Testis (tissue), 3 donors: ENCODE results near the gene CEMIP. TPM values are rescaled to one million over a fixed set of nuclear protein-coding genes. Genes with fewer than 3 reads are reported as not detected.

Experiments
- DNase-seq: peaks from one replicate; pipeline ENCODE4 v3.0.0-alpha.2; 2019
- H3K27ac ChIP-seq, 2 donors: fragments of 200-600 bp; sonication (generic); one replicate each; pipeline ENCODE4 v1.5.1; 2019
- H3K27me3 ChIP-seq: fragments of 200-600 bp; sonication (generic); one replicate; pipeline ENCODE4 v1.5.1; 2019
- H3K36me3 ChIP-seq: fragments of 200-600 bp; sonication (generic); one replicate; pipeline ENCODE4 v1.5.1; 2017; ENCODE audit warnings: low read depth; ENCODE audit errors: missing control alignments
- H3K4me1 ChIP-seq: fragments of 200-600 bp; sonication (generic); one replicate; pipeline ENCODE4 v1.5.1; 2019
- H3K4me3 ChIP-seq, 2 donors: fragments of 200-600 bp; sonication (generic); one replicate each; pipeline ENCODE4 v1.5.1; 2017 to 2019
- H3K9me3 ChIP-seq: fragments of 200-600 bp; sonication (generic); one replicate; pipeline ENCODE4 v1.5.1; 2017
- POLR2A ChIP-seq: fragments of 450-650 bp; IDR thresholded peaks from one replicate; pipeline ENCODE4 v1.6.1; 2017; ENCODE audit warnings: antibody characterized with exemption, mild to moderate bottlenecking, moderate library complexity
- WGBS, 2 donors: methylation state at CpG; one replicate each; pipeline ENCODE4 v1.1.5; 2018; 5-methylcytosine and 5-hydroxymethylcytosine counted together
- intact Hi-C: fragments of 100-400 bp; cut with DNase I; formaldehyde crosslinking; loops from one replicate; pipeline ENCODE4 v1.15.1; 2023; ENCODE audit warnings: low total_unique reads
- polyA plus RNA-seq: library from polyadenylated mRNA; stranded (reverse); fragments of 350-450 nt; fragmentation: Illumina TruSeq; extraction: RNeasy Lipid Tissue Mini Kit (QIAGEN cat#74804); gene quantifications from one replicate; pipeline ENCODE4 v1.2.3, GENCODE V29; 2014; ENCODE audit warnings: low read depth, low replicate concordance; ENCODE audit not compliant: insufficient read depth
- total RNA-seq, 2 donors: library from RNA; depleted of rRNA; stranded (reverse); fragments of >200 nt; gene quantifications; one replicate each; pipeline ENCODE4 v1.2.3, GENCODE V29; 2016
- TF ChIP-seq, protein P1 (sequence below), 3 experiments: fragments of 450-650 bp in 2 of 3; fragments of 200-600 bp in 1 of 3; sonication (generic) in 1 of 3; IDR thresholded peaks; one replicate each; pipeline ENCODE4 v1.5.1; 2016 to 2019; ENCODE audit warnings: antibody characterized with exemption in 3 of 3, mild to moderate bottlenecking in 2 of 3, moderate library complexity in 1 of 3

CEMIP gene
- total and polyA plus RNA-seq, 3 donors from 2014 or later: 7.5 to 21.5 (median 8.3) TPM

DNA sequence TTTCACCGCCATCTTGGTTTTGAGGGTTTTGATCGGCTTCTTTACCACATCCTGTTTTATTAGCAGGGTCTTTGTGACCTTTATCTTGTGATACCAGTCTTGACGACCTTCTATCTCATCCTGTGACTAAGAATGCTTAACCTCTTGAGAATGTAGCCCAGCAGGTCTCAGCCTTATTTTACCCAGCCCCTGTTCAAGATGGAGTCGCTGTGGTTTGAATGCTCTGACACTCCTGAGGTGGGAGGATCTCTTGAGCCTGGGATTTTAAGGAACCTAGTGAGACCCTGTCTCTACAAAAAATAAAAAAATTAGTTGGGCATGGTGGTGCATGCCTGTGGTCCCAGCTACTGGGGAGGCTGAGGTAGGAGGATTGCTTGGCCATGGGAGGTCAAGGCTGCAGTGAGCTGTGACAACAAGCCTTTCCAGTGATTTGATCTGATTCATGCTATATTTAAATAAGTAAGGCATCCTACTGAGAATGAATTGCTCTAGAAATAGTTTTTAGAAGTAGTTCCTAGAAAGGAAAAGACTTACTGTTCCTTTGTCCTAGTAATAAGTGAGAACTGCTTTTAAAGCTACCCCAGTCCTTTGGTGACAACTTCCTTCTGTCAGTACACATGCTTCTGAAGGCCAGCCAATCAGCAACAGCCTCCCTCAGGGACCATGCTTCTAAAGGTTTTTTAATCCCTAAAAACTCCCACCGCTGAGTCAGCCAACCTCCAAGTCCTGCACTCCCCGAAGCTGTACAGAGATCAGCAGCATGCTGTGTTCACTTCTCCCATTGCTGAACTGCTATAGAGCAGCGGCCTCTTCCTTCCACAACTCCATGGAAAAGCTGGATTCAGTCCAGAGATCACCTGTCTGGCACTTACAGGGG lies 9.1 kb upstream of the CEMIP start:
- H3K36me3 ChIP-seq: no peaks in the 10 kb centered on the region
- no peaks in the 10 kb centered on the region for H3K9me3 ChIP-seq
- intact Hi-C loops: no loop called here
- H3K4me3 ChIP-seq: no peak overlapping the region
- H3K27me3 ChIP-seq: no peaks in the 10 kb centered on the region
- no peaks in the 10 kb centered on the region for H3K4me1 ChIP-seq
- TF ChIP-seq, protein P1, sequence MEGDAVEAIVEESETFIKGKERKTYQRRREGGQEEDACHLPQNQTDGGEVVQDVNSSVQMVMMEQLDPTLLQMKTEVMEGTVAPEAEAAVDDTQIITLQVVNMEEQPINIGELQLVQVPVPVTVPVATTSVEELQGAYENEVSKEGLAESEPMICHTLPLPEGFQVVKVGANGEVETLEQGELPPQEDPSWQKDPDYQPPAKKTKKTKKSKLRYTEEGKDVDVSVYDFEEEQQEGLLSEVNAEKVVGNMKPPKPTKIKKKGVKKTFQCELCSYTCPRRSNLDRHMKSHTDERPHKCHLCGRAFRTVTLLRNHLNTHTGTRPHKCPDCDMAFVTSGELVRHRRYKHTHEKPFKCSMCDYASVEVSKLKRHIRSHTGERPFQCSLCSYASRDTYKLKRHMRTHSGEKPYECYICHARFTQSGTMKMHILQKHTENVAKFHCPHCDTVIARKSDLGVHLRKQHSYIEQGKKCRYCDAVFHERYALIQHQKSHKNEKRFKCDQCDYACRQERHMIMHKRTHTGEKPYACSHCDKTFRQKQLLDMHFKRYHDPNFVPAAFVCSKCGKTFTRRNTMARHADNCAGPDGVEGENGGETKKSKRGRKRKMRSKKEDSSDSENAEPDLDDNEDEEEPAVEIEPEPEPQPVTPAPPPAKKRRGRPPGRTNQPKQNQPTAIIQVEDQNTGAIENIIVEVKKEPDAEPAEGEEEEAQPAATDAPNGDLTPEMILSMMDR (IDR thresholded peaks at IDR 0.05): no peak
- no peak for TF ChIP-seq POLR2A
- no peak overlapping the region for H3K27ac ChIP-seq
- 85 to 87% methylated on average over 7 of the region's 7 CpGs for WGBS, 2 donors
- DNase-seq: no peak

DNA sequence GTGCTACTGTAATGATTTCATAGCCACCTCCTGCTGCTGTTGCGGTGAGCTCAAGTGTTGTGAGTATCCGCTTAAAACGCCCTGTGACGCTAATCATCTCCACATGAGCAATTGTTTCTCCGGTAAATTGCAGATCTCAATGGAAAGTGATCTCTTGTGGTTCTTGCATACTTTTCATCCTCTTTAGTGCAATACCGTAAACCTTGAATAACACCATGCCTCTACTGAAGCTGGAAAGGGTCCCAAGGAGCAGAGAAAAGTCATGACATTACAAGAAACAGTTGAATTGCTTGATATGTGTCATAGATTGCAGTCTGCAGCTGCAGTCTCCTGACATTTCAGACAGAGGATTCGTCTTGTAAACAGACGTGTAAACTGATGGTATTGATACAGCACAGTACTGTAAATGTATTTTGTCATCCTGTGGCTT lies 6.0 kb upstream of the CEMIP start:
- Histone ChIP-seq H3K9me3 (no peaks in the 10 kb centered on the region), H3K27me3 (no peaks in the 10 kb centered on the region), H3K36me3 (no peaks in the 10 kb centered on the region), H3K4me1 (no peaks in the 10 kb centered on the region), H3K27ac (no peak overlapping the region), H3K4me3 (no peak overlapping the region)
- WGBS, 2 donors: 82 to 84% methylated on average over 8 of the region's 8 CpGs
- DNase-seq: no peak
- TF ChIP-seq, protein P1 (IDR thresholded peaks at IDR 0.05): no peak
- TF ChIP-seq POLR2A: no peak
- intact Hi-C loops: no loop called here

DNA sequence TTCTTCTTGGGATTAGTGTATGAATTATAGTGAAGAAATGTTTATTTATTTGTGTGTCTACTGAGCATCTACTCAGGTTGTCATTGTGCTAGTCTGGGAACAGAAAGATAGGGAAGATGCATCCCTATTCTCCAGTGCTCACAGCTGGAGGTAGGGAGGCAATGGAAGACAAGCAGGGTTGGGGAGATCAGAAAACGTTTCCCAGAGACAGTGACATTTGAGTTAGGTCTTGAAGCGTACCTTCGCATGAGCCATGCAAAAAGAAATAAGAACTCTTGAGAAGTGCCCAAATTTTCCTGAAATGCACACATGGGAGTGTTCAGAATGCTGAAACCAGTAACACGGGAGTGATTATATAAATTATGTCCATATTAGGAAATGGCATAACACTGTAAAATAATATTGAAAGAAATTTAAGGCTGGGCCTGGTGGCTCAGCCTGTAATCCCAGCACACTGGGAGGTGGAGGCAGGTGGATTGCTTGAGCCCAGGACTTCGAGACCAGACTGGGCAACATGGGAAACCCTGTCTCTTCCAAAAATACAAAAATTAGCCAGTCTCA lies 5.3 kb upstream of the CEMIP start:
- intact Hi-C loops: no loop called here
- no peak overlapping the region for H3K27ac ChIP-seq
- H3K36me3 ChIP-seq: no peaks in the 10 kb centered on the region
- TF ChIP-seq POLR2A: no peak
- TF ChIP-seq, protein P1 (IDR thresholded peaks at IDR 0.05): no peak
- no peak for DNase-seq
- H3K27me3 ChIP-seq: no peaks in the 10 kb centered on the region
- WGBS, 2 donors: 79 to 80% methylated on average over 5 of the region's 5 CpGs
- no peaks in the 10 kb centered on the region for H3K9me3 ChIP-seq
- no peak overlapping the region for H3K4me3 ChIP-seq
- no peaks in the 10 kb centered on the region for H3K4me1 ChIP-seq

DNA sequence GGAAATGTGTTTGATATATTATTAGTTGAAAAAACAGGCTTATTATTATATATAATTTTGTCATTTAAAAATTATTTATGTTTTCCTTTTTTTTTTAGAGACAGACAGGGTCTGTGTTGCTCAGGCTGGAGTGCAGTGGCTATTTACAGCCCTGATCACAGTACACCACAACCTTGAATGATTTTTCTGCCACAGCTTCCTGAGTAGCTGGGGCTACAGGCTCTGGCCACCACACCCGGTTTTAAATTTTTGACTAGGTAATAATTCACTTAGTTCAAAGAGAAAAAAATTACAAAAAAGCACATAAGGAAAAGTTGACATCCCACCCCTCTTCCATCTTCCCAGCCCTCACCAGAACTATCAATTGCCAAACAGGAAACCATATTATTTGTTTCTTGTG lies 4.7 kb upstream of the CEMIP start:
- Histone ChIP-seq H3K4me3 (no peak overlapping the region), H3K9me3 (no peaks in the 10 kb centered on the region), H3K27ac (no peak overlapping the region), H3K36me3 (no peaks in the 10 kb centered on the region), H3K27me3 (no peaks in the 10 kb centered on the region), H3K4me1 (no peaks in the 10 kb centered on the region)
- WGBS, 2 donors: 62 to 73% methylated on average over 1 of the region's 1 CpG
- no peak for DNase-seq
- TF ChIP-seq, protein P1 (IDR thresholded peaks at IDR 0.05): no peak
- TF ChIP-seq POLR2A: no peak
- intact Hi-C loops: no loop called here
